Measurements from ENCODE around the gene MCC. TPM values are rescaled to one million over a fixed set of nuclear protein-coding genes. Genes with fewer than 3 reads are reported as not detected.

Gene MCC
- total and polyA plus RNA-seq, 2 donors (not counting 1 experiment from before 2014, with no cell fraction given): 3.2 to 41.3 TPM

DNA sequence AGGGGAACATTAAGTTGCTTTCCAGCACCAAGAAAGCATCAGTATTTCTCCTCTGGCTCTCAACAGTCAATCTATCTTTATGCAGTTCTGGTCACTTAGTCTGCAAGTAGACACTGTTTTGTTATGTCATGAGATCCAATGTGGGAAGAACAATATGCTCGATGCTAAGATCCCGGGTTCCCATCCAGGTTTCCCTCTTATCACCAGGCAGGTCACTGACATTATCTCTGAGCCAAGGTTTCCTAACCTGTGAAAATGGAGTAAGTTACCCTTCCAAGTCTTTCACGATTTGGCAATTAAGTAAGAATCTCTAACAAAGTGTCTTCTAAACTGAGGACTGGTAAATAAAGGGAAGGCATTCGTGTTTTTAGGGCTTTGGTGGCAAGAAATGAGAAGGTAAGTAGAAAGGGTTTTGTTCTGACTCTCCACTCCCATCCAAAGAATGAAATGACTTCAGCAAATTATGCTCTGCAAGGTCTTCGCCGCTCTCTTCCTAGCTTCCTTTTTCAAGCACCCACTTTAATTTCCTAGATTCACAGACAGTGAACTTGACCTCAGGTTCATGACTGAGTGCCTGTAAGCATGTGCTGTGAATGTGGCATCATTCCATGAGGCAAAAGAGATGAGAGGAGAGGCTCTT lies 425.3 kb downstream of the MCC start:
- DNase-seq (ENCODE audit: low read depth in 2 of 2): no peak
- TF ChIP-seq, protein P1, sequence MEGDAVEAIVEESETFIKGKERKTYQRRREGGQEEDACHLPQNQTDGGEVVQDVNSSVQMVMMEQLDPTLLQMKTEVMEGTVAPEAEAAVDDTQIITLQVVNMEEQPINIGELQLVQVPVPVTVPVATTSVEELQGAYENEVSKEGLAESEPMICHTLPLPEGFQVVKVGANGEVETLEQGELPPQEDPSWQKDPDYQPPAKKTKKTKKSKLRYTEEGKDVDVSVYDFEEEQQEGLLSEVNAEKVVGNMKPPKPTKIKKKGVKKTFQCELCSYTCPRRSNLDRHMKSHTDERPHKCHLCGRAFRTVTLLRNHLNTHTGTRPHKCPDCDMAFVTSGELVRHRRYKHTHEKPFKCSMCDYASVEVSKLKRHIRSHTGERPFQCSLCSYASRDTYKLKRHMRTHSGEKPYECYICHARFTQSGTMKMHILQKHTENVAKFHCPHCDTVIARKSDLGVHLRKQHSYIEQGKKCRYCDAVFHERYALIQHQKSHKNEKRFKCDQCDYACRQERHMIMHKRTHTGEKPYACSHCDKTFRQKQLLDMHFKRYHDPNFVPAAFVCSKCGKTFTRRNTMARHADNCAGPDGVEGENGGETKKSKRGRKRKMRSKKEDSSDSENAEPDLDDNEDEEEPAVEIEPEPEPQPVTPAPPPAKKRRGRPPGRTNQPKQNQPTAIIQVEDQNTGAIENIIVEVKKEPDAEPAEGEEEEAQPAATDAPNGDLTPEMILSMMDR (conservative IDR thresholded peaks at IDR 0.05 in 1 of 2, IDR thresholded peaks at IDR 0.05 in 1 of 2; ENCODE audit: low read depth in 1 of 2, low read length in 2 of 2): no peak
- TF ChIP-seq EZH2 (IDR thresholded peaks at IDR 0.05; ENCODE audit: low read length, missing control alignments): no peak
- Histone ChIP-seq H3K4me2 (ENCODE audit: extremely low read depth, insufficient read depth, low read length) (no peak overlapping the region), H2AFZ (ENCODE audit: low read length) (no peak overlapping the region), H3K9me3 (ENCODE audit: control insufficient read depth, insufficient read depth, low read depth, low read length) (no peaks in the 10 kb centered on the region), H3K9ac (ENCODE audit: insufficient read depth, low read length) (no peak overlapping the region), H3K4me1 (ENCODE audit: control insufficient read depth, extremely low read depth, insufficient read depth, low read length) (peaks cover 6% of the 10 kb centered on the region), H3K27ac (ENCODE audit: insufficient read depth, low read length) (no peak overlapping the region), H4K20me1 (ENCODE audit: control insufficient read depth, extremely low read depth, insufficient read depth, low read length) (no peaks in the 10 kb centered on the region), H3K79me2 (ENCODE audit: control insufficient read depth, insufficient read depth, low read length) (no peaks in the 10 kb centered on the region), H3K4me3 (replicated peaks in 1 of 4; ENCODE audit: control extremely low read depth in 1 of 4, insufficient read depth in 1 of 4, low read depth in 3 of 4, low read length in 4 of 4) (no peak overlapping the region), H3K36me3 (ENCODE audit: control insufficient read depth, insufficient read depth, low read length) (no peaks in the 10 kb centered on the region), H3K27me3 (ENCODE audit: control insufficient read depth, insufficient read depth, low read length) (no peaks in the 10 kb centered on the region)

GRCh38 chr5:113061846-113062780 lies 426.1 kb downstream of the MCC start:
- H2AFZ ChIP-seq (ENCODE audit: low read length): no peak overlapping the region
- H4K20me1 ChIP-seq (ENCODE audit: control insufficient read depth, extremely low read depth, insufficient read depth, low read length): no peaks in the 10 kb centered on the region
- TF ChIP-seq, protein P1 (conservative IDR thresholded peaks at IDR 0.05 in 1 of 2, IDR thresholded peaks at IDR 0.05 in 1 of 2; ENCODE audit: low read depth in 1 of 2, low read length in 2 of 2): no peak
- no peak for TF ChIP-seq EZH2 (IDR thresholded peaks at IDR 0.05; ENCODE audit: low read length, missing control alignments)
- H3K4me2 ChIP-seq (ENCODE audit: extremely low read depth, insufficient read depth, low read length): no peak overlapping the region
- no peaks in the 10 kb centered on the region for H3K36me3 ChIP-seq (ENCODE audit: control insufficient read depth, insufficient read depth, low read length)
- H3K4me1 ChIP-seq (ENCODE audit: control insufficient read depth, extremely low read depth, insufficient read depth, low read length): peaks cover 5% of the 10 kb centered on the region
- no peaks in the 10 kb centered on the region for H3K9me3 ChIP-seq (ENCODE audit: control insufficient read depth, insufficient read depth, low read depth, low read length)
- DNase-seq (ENCODE audit: low read depth in 2 of 2): peak; percentile 64 to 92
- H3K9ac ChIP-seq (ENCODE audit: insufficient read depth, low read length): no peak overlapping the region
- no peaks in the 10 kb centered on the region for H3K79me2 ChIP-seq (ENCODE audit: control insufficient read depth, insufficient read depth, low read length)
- no peak overlapping the region for H3K4me3 ChIP-seq (replicated peaks in 1 of 4; ENCODE audit: control extremely low read depth in 1 of 4, insufficient read depth in 1 of 4, low read depth in 3 of 4, low read length in 4 of 4)
- no peaks in the 10 kb centered on the region for H3K27me3 ChIP-seq (ENCODE audit: control insufficient read depth, insufficient read depth, low read length)
- H3K27ac ChIP-seq (ENCODE audit: insufficient read depth, low read length): no peak overlapping the region

- no peak overlapping the region for H3K4me3 ChIP-seq (replicated peaks in 1 of 4; ENCODE audit: control extremely low read depth in 1 of 4, insufficient read depth in 1 of 4, low read depth in 3 of 4, low read length in 4 of 4)
- H3K4me2 ChIP-seq (ENCODE audit: extremely low read depth, insufficient read depth, low read length): no peak overlapping the region
- no peak overlapping the region for H2AFZ ChIP-seq (ENCODE audit: low read length)
- no peaks in the 10 kb centered on the region for H3K27me3 ChIP-seq (ENCODE audit: control insufficient read depth, insufficient read depth, low read length)
- no peaks in the 10 kb centered on the region for H4K20me1 ChIP-seq (ENCODE audit: control insufficient read depth, extremely low read depth, insufficient read depth, low read length)
- TF ChIP-seq EZH2 (IDR thresholded peaks at IDR 0.05; ENCODE audit: low read length, missing control alignments): no peak
- TF ChIP-seq, protein P1 (conservative IDR thresholded peaks at IDR 0.05 in 1 of 2, IDR thresholded peaks at IDR 0.05 in 1 of 2; ENCODE audit: low read depth in 1 of 2, low read length in 2 of 2): no peak
- no peaks in the 10 kb centered on the region for H3K9me3 ChIP-seq (ENCODE audit: control insufficient read depth, insufficient read depth, low read depth, low read length)
- no peak overlapping the region for H3K27ac ChIP-seq (ENCODE audit: insufficient read depth, low read length)
- H3K36me3 ChIP-seq (ENCODE audit: control insufficient read depth, insufficient read depth, low read length): no peaks in the 10 kb centered on the region
- H3K79me2 ChIP-seq (ENCODE audit: control insufficient read depth, insufficient read depth, low read length): no peaks in the 10 kb centered on the region
- H3K9ac ChIP-seq (ENCODE audit: insufficient read depth, low read length): no peak overlapping the region
- no peak for DNase-seq (ENCODE audit: low read depth in 2 of 2)
- H3K4me1 ChIP-seq (ENCODE audit: control insufficient read depth, extremely low read depth, insufficient read depth, low read length): peaks cover 5% of the 10 kb centered on the region
These were observed 427.7 kb downstream of the MCC start for GRCh38 chr5:113060408-113061025.
